CD4-positive, CD25-positive, alpha-beta regulatory T cell (primary cell): Measurements from ENCODE around the gene BTBD16. TPM values are rescaled to one million over a fixed set of nuclear protein-coding genes. Genes with fewer than 3 reads are reported as not detected.

Experiments used
- ATAC-seq, 2 donors: fragments of 150-1000 bp; cut with Tn5 transposase; one replicate each; pipeline ENCODE4 v1.10.0; 2021; ENCODE audit warnings: low read depth in 2 of 2, moderate number of reproducible peaks in 2 of 2, moderate library complexity in 1 of 2
- DNase-seq, 3 donors: peaks; one replicate each; pipeline versions ENCODE4 v3.0.0 to v3.0.0-alpha.2; 2012 to 2022; ENCODE audit warnings: mixed read lengths in 1 of 3
- H3K27ac ChIP-seq: one replicate; pipeline ENCODE4 v1.7.0; 2013; ENCODE audit warnings: mild to moderate bottlenecking, low read length; ENCODE audit not compliant: insufficient read depth, poor library complexity, severe bottlenecking
- H3K27me3 ChIP-seq: one replicate; pipeline ENCODE4 v1.7.0; 2013; ENCODE audit warnings: low read length; ENCODE audit not compliant: control insufficient read depth, insufficient read depth
- H3K36me3 ChIP-seq: one replicate; pipeline ENCODE4 v1.7.0; 2013; ENCODE audit warnings: mild to moderate bottlenecking, low read length, moderate library complexity; ENCODE audit not compliant: control insufficient read depth, insufficient read depth
- H3K4me1 ChIP-seq: 2 replicates; pipeline ENCODE4 v1.7.0; 2013; ENCODE audit warnings: mild to moderate bottlenecking, low read length; ENCODE audit not compliant: insufficient read depth, control insufficient read depth, poor library complexity, severe bottlenecking
- H3K4me3 ChIP-seq: one replicate; pipeline ENCODE4 v1.7.0; 2013; ENCODE audit warnings: low read depth, mild to moderate bottlenecking, low read length, moderate library complexity
- H3K9me3 ChIP-seq, 2 experiments: 1 replicate in 1 of 2; 2 replicates in 1 of 2; pipeline ENCODE4 v1.7.0; 2013; ENCODE audit warnings: low read length in 2 of 2, mild to moderate bottlenecking in 1 of 2, moderate library complexity in 1 of 2; ENCODE audit not compliant: control insufficient read depth in 2 of 2
- H3K27ac Mint-ChIP-seq, 3 donors: one replicate each; pipeline ENCODE4 v1.8.0; 2020 to 2022; ENCODE audit warnings: mild to moderate bottlenecking in 3 of 3, mixed read lengths in 3 of 3, moderate library complexity in 2 of 3
- H3K27me3 Mint-ChIP-seq: one replicate; pipeline ENCODE4 v1.8.0; 2022; ENCODE audit warnings: mild to moderate bottlenecking, mixed read lengths
- H3K36me3 Mint-ChIP-seq: one replicate; pipeline ENCODE4 v1.8.0; 2020; ENCODE audit warnings: mixed read lengths
- H3K4me1 Mint-ChIP-seq, 4 donors: one replicate each; pipeline ENCODE4 v1.8.0; 2020 to 2022; ENCODE audit warnings: mixed read lengths in 4 of 4, mild to moderate bottlenecking in 1 of 4
- H3K4me3 Mint-ChIP-seq, 4 donors: one replicate each; pipeline ENCODE4 v1.8.0; 2020 to 2022; ENCODE audit warnings: mild to moderate bottlenecking in 4 of 4, mixed read lengths in 4 of 4, moderate library complexity in 3 of 4
- H3K9me3 Mint-ChIP-seq, 7 donors: one replicate each; pipeline ENCODE4 v1.8.0; 2020 to 2022; ENCODE audit warnings: mixed read lengths in 7 of 7, mild to moderate bottlenecking in 3 of 7, moderate library complexity in 2 of 7
- polyA plus RNA-seq, 4 donors: library from polyadenylated mRNA; unstranded; fragments of 300-500 nt; fragmentation: Illumina TruSeq; gene quantifications; one replicate each; pipeline ENCODE4 v1.2.3, GENCODE V29; 2021
- total RNA-seq: library from RNA; stranded (reverse); gene quantifications from one replicate; pipeline ENCODE4 v1.2.3, GENCODE V29; 2022

The BTBD16 gene
- total and polyA plus RNA-seq, 5 donors from 2014 or later, result 0.12 to 0.15 TPM; not detected in 3

DNA sequence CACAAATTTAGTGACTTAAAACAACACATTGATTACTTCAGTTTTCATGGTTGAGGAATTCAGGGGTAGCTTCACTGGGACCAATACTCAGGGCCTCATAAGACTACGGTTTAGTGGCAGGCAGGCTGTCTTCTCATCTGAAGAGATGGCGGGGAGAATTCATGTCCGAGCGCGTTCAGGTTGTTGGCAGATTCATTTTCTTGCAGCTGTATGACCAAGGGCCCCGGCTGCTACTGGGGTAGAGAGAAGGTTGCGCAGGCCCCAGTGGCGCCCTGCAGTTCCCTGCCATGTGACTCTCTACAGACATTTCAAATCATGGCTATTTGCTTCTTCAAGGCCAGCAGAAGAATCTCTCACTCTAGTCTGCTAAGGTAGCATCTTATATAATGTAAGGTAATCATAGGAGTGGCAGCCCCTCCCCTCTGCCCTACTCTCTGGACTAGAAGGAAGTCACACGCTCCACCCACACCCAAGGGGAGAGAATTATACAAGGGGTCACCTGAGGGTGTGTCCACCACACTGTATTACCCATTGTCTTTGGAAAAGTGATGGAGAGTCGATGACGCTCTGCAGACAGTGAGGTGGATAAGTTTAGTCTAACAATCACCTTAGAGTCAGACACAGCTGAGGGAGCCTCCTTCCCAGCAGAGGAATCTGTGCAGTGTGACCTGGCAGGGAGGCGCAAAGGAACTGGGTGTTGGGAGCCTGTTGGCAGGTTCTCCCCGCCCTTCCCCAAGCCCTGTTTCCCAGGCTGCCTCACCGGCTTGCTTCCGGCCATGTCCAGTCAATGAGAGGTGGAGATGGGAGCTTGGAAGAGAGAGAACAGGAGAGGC is 67.7 kb downstream of the BTBD16 start:
- peaks cover 18% of the 10 kb centered on the region for H3K27me3 Mint-ChIP-seq
- H3K36me3 Mint-ChIP-seq, result no peaks in the 10 kb centered on the region
- peaks cover 0 to 2% (median 0%) of the 10 kb centered on the region in 7 donors for H3K9me3 Mint-ChIP-seq
- Histone ChIP-seq H3K27me3 (no peaks in the 10 kb centered on the region), H3K4me3 (no peak overlapping the region), H3K4me1 (peaks cover 5% of the 10 kb centered on the region), H3K27ac (no peak overlapping the region), H3K36me3 (no peaks in the 10 kb centered on the region), H3K9me3 (no peaks in the 10 kb centered on the region)
- no peak overlapping the region for H3K27ac Mint-ChIP-seq
- H3K4me3 Mint-ChIP-seq, result no peak overlapping the region
- DNase-seq (no peak), ATAC-seq (no peak)
- peaks cover 6 to 11% (median 9%) of the 10 kb centered on the region in 4 donors for H3K4me1 Mint-ChIP-seq

DNA sequence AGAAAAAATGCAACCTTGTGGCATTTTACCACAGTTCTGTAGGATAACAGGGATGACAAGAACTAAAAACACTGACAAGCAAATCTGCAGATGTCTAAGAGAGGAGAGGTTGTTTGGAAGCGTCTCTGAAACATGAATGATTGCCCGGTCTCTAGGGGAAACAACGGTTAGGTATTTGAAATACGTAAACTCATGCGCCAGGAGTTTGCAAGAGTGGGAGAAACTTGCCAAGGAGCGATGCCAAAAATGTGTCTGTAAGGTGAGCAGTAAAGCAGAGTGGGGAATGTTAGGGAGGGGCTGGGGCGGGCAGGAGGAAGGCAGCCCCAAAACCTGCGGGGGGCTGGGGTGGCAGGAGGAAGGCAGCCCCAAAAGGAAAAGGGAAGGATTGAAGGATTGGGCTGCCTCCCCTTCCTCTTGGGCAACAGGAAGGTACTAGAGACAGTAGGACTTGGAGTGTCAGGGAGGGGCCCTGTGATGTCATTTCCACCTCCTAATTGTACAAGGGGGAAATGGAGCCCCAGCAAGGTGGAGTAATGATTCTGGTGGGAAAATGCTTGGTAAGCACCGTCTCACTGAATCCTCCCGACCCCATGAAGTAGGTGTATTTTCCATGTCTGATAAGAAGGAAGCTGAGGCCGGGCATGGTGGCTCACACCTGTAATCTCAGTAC is 70.2 kb downstream of the BTBD16 start:
- Histone ChIP-seq H3K9me3 (no peaks in the 10 kb centered on the region), H3K36me3 (no peaks in the 10 kb centered on the region), H3K27me3 (no peaks in the 10 kb centered on the region), H3K27ac (no peak overlapping the region), H3K4me1 (peaks cover 5% of the 10 kb centered on the region), H3K4me3 (no peak overlapping the region)
- Mint-ChIP-seq H3K27me3 (peaks cover 18% of the 10 kb centered on the region), H3K4me1 (peaks cover 6 to 11% (median 9%) of the 10 kb centered on the region in 4 donors), H3K4me3 (no peak overlapping the region), H3K36me3 (no peaks in the 10 kb centered on the region), H3K9me3 (peaks cover 0 to 2% (median 0%) of the 10 kb centered on the region in 7 donors), H3K27ac (no peak overlapping the region)
- ATAC-seq (no peak), DNase-seq (no peak)

DNA sequence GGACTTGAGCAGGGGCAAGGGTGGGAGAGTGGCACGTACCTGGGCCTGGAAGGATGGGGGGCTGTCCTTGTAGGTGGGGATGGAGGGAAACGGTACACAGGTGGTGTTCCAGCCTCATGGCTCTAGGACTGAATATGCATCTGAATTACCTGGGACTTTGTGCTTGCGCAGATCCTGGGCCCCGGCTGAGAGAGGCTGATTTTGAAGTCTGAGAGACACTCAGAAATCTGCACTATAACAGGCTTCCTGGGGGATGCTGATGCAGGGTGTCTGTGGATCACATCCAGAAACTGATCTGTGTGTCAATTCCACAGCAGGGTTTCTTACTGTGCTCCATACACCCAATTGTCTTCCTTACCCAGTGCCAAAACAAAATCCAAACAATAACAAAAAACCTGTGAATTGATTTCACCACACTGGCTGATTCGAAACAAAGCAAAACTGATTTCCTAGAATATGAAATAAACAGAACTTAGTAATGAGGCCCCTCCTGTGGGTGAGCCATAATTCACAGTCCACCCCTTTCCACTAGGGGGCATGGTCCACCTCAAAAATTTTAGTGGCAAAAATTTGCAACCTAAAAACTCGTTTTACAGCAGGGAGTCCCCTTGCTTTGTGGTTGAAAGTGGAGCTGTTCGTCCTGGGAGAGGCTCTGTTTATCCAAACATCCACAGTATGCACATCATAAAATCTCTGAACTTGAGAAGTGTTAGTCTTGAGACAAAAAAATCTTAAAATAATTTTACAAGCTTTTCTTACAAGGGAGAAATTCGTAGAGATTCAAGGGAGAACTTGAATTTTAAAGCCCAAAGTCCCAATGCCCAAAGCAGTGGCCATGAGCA is 71.4 kb downstream of the BTBD16 start:
- no peaks in the 10 kb centered on the region for H3K36me3 ChIP-seq
- H3K27me3 ChIP-seq, result no peaks in the 10 kb centered on the region
- DNase-seq (peak; percentile 39 to 76 (median 72)), ATAC-seq (peak; percentile 66 to 69)
- peaks cover 0 to 2% (median 0%) of the 10 kb centered on the region in 7 donors for H3K9me3 Mint-ChIP-seq
- no peaks in the 10 kb centered on the region for H3K9me3 ChIP-seq
- peaks cover 6 to 11% (median 9%) of the 10 kb centered on the region in 4 donors for H3K4me1 Mint-ChIP-seq
- no peak overlapping the region for H3K27ac ChIP-seq
- peaks cover 8% of the 10 kb centered on the region for H3K27me3 Mint-ChIP-seq
- peaks cover 5% of the 10 kb centered on the region for H3K4me1 ChIP-seq
- no peaks in the 10 kb centered on the region for H3K36me3 Mint-ChIP-seq
- no peak overlapping the region for H3K4me3 Mint-ChIP-seq
- peak overlapping the region; percentile 56 to 78 (median 77) for H3K27ac Mint-ChIP-seq
- H3K4me3 ChIP-seq, result no peak overlapping the region

DNA sequence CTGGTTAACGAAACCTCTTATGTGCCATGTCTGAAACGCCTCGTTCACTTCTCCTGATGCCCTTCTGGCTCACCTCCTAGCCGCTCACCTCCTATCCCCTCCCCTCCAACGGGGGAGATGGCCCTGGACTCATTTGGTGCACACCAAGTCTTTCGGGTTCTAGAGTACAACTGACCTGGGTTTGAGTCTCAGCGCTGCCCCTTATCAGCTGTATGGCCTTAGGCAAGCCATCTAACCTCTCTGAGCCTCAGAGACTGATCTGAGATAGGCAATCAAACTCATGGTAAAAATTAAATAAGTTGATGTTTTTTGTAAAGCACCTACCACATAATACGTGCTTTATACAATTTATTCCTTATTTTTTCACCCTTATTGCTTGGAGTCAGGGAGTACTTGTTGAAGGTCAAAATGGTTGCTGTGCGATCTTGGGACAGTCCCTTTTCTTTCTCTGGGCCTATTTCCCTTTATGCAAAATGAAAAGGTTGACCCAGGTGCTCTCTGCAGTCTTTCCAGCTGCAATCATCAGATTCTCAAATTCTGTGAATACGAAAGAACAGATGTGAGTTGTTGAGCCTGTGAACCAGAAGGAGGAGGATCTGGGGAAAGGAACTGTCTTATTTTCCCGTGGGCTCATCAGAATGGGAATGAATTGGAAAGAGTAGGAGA is 72.2 kb downstream of the BTBD16 start:
- DNase-seq, result no peak
- H3K27ac Mint-ChIP-seq, result peak overlapping the region in 1 of 3 donors; percentile 56

DNA sequence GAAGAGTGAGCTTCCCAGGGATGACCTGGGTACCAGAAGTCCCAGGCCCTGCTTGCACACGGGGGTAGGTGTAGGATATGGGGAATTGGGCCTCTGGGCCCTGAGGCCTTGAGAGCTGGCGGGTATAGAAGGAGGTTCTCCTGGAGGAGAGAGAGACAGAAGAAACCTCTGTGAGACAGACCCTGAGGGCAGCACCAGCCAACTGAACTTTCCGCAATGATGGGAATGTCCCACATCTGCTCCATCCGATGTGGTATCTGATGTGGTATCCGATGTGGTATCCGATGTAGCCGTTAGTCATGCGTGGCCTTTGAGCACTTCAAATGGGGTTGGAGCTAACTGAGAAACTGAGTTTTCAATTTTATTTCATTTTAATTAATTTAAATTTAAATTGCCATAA is 72.8 kb downstream of the BTBD16 start:
- Histone ChIP-seq H3K27ac (no peak overlapping the region), H3K36me3 (no peaks in the 10 kb centered on the region), H3K9me3 (no peaks in the 10 kb centered on the region), H3K4me1 (peaks cover 5% of the 10 kb centered on the region), H3K4me3 (no peak overlapping the region), H3K27me3 (no peaks in the 10 kb centered on the region)
- peaks cover 6 to 11% (median 9%) of the 10 kb centered on the region in 4 donors for H3K4me1 Mint-ChIP-seq
- no peaks in the 10 kb centered on the region for H3K27me3 Mint-ChIP-seq
- ATAC-seq, result no peak
- H3K9me3 Mint-ChIP-seq, result peaks cover 0 to 2% (median 0%) of the 10 kb centered on the region in 7 donors
- DNase-seq, result no peak
- H3K27ac Mint-ChIP-seq, result no peak overlapping the region
- H3K4me3 Mint-ChIP-seq, result no peak overlapping the region
- H3K36me3 Mint-ChIP-seq, result no peaks in the 10 kb centered on the region

More for the DNA sequence above, 72.2 kb downstream of the BTBD16 start:
- H3K27me3 ChIP-seq, result no peaks in the 10 kb centered on the region
- Mint-ChIP-seq H3K9me3 (peaks cover 0 to 2% (median 0%) of the 10 kb centered on the region in 7 donors), H3K36me3 (no peaks in the 10 kb centered on the region), H3K4me3 (no peak overlapping the region), H3K4me1 (peaks cover 6 to 11% (median 9%) of the 10 kb centered on the region in 4 donors), H3K27me3 (peaks cover under 1% of the 10 kb centered on the region)
- no peak for ATAC-seq
- no peak overlapping the region for H3K27ac ChIP-seq
- H3K4me1 ChIP-seq, result peaks cover 5% of the 10 kb centered on the region
- H3K36me3 ChIP-seq, result no peaks in the 10 kb centered on the region
- H3K9me3 ChIP-seq, result no peaks in the 10 kb centered on the region
- no peak overlapping the region for H3K4me3 ChIP-seq

DNA sequence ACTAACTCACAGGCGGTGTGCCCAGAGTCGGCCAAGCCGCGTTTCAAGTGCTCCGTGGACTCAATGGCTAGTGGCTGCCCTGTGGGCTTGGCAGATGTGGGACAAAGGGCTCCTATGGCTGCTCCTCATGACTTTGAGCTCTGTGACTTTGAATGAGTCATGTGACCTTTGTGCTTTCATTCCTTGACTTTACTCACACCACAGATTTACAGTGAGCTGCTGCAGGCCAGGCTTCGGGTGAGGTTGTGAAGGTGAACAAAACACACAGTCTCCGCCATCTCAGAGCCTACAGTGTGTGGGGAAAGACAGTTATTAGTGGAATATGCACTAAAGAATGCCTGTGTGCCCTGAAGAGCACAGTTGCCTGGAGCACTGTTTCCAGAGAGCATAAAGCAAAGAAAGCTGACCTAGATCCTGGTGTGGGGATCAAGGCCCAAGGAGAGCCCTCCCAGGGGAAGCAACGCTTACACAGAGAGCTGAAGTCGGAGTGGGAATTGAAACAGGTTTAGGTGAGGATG is 73.7 kb downstream of the BTBD16 start:
- Mint-ChIP-seq H3K4me1 (peaks cover 6 to 11% (median 9%) of the 10 kb centered on the region in 4 donors), H3K27ac (peak overlapping the region in 2 of 3 donors; percentile 48)
- no peak for ATAC-seq

More for the DNA sequence above, 73.7 kb downstream of the BTBD16 start:
- Histone ChIP-seq H3K27ac (no peak overlapping the region), H3K4me1 (peaks cover 5% of the 10 kb centered on the region), H3K27me3 (no peaks in the 10 kb centered on the region), H3K36me3 (no peaks in the 10 kb centered on the region), H3K9me3 (no peaks in the 10 kb centered on the region), H3K4me3 (no peak overlapping the region)
- peaks cover 0 to 2% (median 0%) of the 10 kb centered on the region in 7 donors for H3K9me3 Mint-ChIP-seq
- no peak for DNase-seq
- no peaks in the 10 kb centered on the region for H3K36me3 Mint-ChIP-seq
- H3K4me3 Mint-ChIP-seq, result no peak overlapping the region
- H3K27me3 Mint-ChIP-seq, result no peaks in the 10 kb centered on the region
